Breast epithelium (tissue), 4 donors: Measurements from ENCODE around the gene NUP153. TPM values are rescaled to one million over a fixed set of nuclear protein-coding genes. Genes with fewer than 3 reads are reported as not detected.

Experiments used
- DNase-seq, 2 donors: peaks; one replicate each; pipeline ENCODE4 v3.0.0-alpha.2; 2019; ENCODE audit warnings: low spot score in 2 of 2
- H3K27ac ChIP-seq, 2 donors: fragments of 200-600 bp; sonication (generic) in 1 of 2; one replicate each; pipeline ENCODE4 v1.5.1; 2016 to 2019; ENCODE audit warnings: mild to moderate bottlenecking in 1 of 2
- H3K27me3 ChIP-seq, 2 donors: fragments of 200-600 bp; sonication (generic) in 1 of 2; one replicate each; pipeline versions ENCODE4 v1.5.1 to v1.6.0; 2017 to 2019; ENCODE audit warnings: control low read depth in 1 of 2, mild to moderate bottlenecking in 1 of 2
- H3K36me3 ChIP-seq: fragments of 200-600 bp; one replicate; pipeline ENCODE4 v1.5.1; 2019
- H3K4me1 ChIP-seq, 2 donors: fragments of 200-600 bp; sonication (generic); one replicate each; pipeline ENCODE4 v1.5.1; 2016 to 2019; ENCODE audit warnings: control low read depth in 1 of 2
- H3K4me3 ChIP-seq, 3 donors: fragments of 200-600 bp; sonication (generic); 1 replicate in 2 of 3; 2 replicates in 1 of 3; pipeline ENCODE4 v1.5.1; 2016 to 2019; ENCODE audit warnings: mild to moderate bottlenecking in 3 of 3, moderate library complexity in 2 of 3
- H3K9me3 ChIP-seq, 2 donors: fragments of 200-600 bp; sonication (generic) in 1 of 2; one replicate each; pipeline ENCODE4 v1.5.1; 2016 to 2019; ENCODE audit warnings: control low read depth in 1 of 2
- POLR2A ChIP-seq: fragments of 450-650 bp; IDR thresholded peaks from one replicate; pipeline ENCODE4 v1.6.1; 2016; ENCODE audit warnings: antibody characterized with exemption, mild to moderate bottlenecking, moderate library complexity
- POLR2AphosphoS5 ChIP-seq, 3 donors: sonication (generic); formaldehyde crosslinking; IDR thresholded peaks; one replicate each; pipeline ENCODE4 v1.6.1; 2017; ENCODE audit warnings: antibody characterized with exemption in 3 of 3
- intact Hi-C: fragments of 100-400 bp; cut with DNase I; formaldehyde crosslinking; loops from one replicate; pipeline ENCODE4 v1.15.1; 2023; ENCODE audit warnings: low total_unique reads
- total RNA-seq, 3 donors: library from RNA; depleted of rRNA; stranded (reverse); fragments of >200 nt; gene quantifications; one replicate each; pipeline ENCODE4 v1.1.0, GENCODE V29; 2016
- TF ChIP-seq, protein P1 (sequence below), 3 donors: fragments of 450-650 bp; IDR thresholded peaks; one replicate each; pipeline ENCODE4 v1.5.1; 2016 to 2017; ENCODE audit warnings: antibody characterized with exemption in 3 of 3, mild to moderate bottlenecking in 3 of 3, moderate library complexity in 3 of 3

Gene NUP153
- total RNA-seq, 3 donors from 2014 or later: 34.1 to 61.2 (median 38.3) TPM

DNA sequence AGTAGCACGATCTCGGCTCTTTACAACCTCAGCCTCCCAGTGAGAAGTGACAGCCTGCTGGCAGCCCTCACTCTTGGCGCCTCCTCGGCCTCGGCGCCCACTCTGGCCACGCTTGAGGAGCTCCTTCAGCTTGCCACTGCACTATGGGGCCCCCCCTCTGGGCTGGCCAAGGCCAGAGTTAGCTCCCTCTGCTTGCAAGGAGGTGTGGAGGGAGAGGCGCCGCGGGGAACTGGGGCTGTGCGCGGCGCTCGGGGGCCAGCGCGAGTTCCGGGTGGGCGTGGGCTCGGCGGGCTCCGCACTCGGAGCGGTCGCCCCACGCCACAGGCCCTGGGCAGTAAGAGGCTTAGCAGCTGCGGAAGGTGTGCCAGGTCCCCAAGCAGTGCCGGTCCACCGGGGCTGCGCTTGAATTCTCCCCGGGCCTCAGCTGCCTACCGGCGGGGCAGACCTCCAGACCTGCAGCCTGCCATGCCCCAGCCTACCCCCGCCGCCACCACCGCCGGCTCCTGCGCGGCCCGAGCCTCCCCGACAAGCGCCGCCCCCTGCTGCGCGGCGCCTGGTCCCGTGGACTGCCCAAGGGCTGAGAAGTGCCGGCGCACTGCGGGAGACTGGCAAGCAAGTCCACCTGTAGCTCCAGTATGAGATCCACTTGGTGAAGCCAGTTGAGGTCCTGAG lies 22.0 kb upstream of the NUP153 start:
- intact Hi-C loops: no loop called here
- TF ChIP-seq POLR2A: no peak
- TF ChIP-seq, protein P1, sequence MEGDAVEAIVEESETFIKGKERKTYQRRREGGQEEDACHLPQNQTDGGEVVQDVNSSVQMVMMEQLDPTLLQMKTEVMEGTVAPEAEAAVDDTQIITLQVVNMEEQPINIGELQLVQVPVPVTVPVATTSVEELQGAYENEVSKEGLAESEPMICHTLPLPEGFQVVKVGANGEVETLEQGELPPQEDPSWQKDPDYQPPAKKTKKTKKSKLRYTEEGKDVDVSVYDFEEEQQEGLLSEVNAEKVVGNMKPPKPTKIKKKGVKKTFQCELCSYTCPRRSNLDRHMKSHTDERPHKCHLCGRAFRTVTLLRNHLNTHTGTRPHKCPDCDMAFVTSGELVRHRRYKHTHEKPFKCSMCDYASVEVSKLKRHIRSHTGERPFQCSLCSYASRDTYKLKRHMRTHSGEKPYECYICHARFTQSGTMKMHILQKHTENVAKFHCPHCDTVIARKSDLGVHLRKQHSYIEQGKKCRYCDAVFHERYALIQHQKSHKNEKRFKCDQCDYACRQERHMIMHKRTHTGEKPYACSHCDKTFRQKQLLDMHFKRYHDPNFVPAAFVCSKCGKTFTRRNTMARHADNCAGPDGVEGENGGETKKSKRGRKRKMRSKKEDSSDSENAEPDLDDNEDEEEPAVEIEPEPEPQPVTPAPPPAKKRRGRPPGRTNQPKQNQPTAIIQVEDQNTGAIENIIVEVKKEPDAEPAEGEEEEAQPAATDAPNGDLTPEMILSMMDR (IDR thresholded peaks at IDR 0.05): no peak
- TF ChIP-seq POLR2AphosphoS5 (IDR thresholded peaks at IDR 0.05): no peak
- no peak overlapping the region for H3K27ac ChIP-seq

DNA sequence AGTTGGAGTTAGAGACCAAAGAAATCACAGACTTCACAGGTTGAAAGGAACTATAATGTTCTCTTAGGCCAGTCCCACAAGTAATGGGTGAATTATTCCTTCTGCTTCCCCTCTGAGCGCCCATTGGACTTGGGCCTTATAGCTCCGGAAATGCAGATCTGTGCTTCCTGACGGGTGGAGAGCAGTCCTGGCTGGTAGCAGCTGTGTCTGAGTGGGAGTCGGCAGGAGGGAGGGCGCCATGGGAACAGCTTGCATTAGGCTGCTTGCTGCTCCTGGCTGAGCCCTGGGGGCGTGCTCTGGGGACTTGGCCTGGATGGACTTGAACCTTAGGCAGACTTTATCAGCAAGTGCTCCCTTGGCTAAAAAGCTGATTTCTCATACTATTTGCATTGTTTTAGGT lies 18.4 kb upstream of the NUP153 start:
- Histone ChIP-seq H3K36me3 (no peaks in the 10 kb centered on the region), H3K4me3 (no peak overlapping the region), H3K9me3 (no peaks in the 10 kb centered on the region), H3K27ac (no peak overlapping the region), H3K27me3 (no peaks in the 10 kb centered on the region), H3K4me1 (no peaks in the 10 kb centered on the region)
- intact Hi-C loops: no loop called here
- TF ChIP-seq, protein P1 (IDR thresholded peaks at IDR 0.05): no peak
- no peak for TF ChIP-seq POLR2AphosphoS5 (IDR thresholded peaks at IDR 0.05)
- TF ChIP-seq POLR2A: no peak
- no peak for DNase-seq

More for the DNA sequence above, 22.0 kb upstream of the NUP153 start:
- Histone ChIP-seq H3K36me3 (no peaks in the 10 kb centered on the region), H3K27me3 (no peaks in the 10 kb centered on the region), H3K4me3 (no peak overlapping the region), H3K9me3 (no peaks in the 10 kb centered on the region), H3K4me1 (no peaks in the 10 kb centered on the region)
- DNase-seq: no peak

DNA sequence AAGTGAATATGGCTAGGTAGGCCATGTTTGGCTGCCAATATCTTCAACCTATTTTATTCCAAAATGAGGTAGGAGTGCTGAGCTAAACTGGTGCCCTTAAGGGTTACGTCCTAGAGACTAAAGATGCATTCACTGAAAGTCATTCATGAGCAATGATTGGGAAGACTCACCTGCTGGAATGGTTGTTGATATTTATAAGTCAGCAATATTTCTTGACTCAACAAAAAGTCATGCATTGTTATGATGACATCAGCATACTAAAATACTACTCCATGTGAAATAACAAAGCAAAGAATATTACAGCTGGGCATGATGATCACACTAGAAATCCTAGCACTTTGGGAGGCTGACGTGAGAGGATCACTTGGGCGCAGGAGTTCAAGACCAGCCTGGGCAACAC lies 17.6 kb upstream of the NUP153 start:
- H3K27me3 ChIP-seq: no peaks in the 10 kb centered on the region
- TF ChIP-seq, protein P1 (IDR thresholded peaks at IDR 0.05): no peak
- TF ChIP-seq POLR2AphosphoS5 (IDR thresholded peaks at IDR 0.05) (no peak), POLR2A (no peak)
- intact Hi-C loops: no loop called here

DNA sequence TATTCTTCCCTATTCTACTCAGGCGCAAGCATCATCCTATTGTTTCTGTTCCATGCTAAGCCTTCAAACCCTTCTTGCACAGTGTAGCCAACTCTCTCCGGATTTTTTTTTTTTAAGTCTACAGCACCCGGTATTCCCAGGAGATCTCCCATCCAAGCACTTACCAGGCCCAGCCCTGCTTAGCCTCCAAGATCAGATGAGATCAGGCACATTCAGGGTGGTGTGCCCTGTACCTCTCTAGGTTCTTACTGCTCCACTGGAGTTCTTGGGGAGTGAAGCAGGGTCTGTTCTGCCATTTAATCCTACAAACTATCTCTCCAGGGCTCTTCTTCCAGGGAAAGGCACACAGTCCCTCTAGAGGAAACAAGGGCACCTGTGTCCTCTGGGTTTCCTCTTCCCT lies 14.9 kb upstream of the NUP153 start:
- Histone ChIP-seq H3K27me3 (no peaks in the 10 kb centered on the region), H3K4me3 (no peak overlapping the region), H3K36me3 (no peaks in the 10 kb centered on the region), H3K4me1 (no peaks in the 10 kb centered on the region), H3K27ac (no peak overlapping the region), H3K9me3 (no peaks in the 10 kb centered on the region)
- no peak for DNase-seq
- intact Hi-C loops: no loop called here
- no peak for TF ChIP-seq POLR2AphosphoS5 (IDR thresholded peaks at IDR 0.05)
- no peak for TF ChIP-seq POLR2A
- TF ChIP-seq, protein P1 (IDR thresholded peaks at IDR 0.05): no peak

More for the DNA sequence above, 17.6 kb upstream of the NUP153 start:
- DNase-seq: no peak
- Histone ChIP-seq H3K4me3 (no peak overlapping the region), H3K27ac (no peak overlapping the region), H3K36me3 (no peaks in the 10 kb centered on the region), H3K9me3 (no peaks in the 10 kb centered on the region), H3K4me1 (no peaks in the 10 kb centered on the region)

DNA sequence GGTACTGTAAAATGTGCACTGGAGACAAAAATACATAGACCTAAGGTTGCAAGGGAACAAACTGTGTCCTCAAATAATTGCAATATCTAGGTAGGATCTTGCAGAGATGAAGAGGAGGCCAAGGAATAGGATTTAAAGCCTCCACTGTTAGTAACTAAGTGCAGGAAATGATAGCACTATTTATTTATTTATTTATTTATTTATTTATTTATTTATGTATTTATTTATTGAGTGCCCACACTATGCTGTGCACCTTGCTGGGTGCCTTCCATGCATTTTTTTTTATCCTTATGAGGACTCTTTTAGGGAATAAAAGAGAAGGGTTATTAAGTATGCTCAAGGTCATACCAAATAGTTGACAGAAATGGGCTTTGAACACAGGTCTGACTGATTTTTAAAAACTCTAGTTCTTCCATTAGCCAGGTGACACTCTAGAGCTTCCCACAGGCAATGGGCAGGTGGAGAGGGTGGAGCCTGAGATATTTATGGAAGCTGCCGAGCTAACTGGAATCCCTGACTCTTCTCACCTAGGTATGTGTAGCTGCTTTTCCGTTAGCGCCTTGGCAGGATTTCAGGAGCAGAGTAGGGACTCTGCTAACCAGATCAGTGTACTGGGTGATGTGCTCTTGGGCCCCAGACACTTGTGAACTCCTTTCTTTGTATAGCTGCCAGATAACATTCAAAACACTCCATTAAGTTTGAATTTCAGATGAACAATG lies 12.8 kb upstream of the NUP153 start:
- Histone ChIP-seq H3K9me3 (no peaks in the 10 kb centered on the region), H3K4me3 (no peak overlapping the region), H3K27me3 (no peaks in the 10 kb centered on the region), H3K4me1 (no peaks in the 10 kb centered on the region), H3K36me3 (no peaks in the 10 kb centered on the region), H3K27ac (no peak overlapping the region)
- TF ChIP-seq POLR2AphosphoS5 (IDR thresholded peaks at IDR 0.05) (no peak), POLR2A (no peak)
- TF ChIP-seq, protein P1 (IDR thresholded peaks at IDR 0.05): no peak
- DNase-seq: no peak
- intact Hi-C loops: loop anchor here (10.0 kb wide), 1 partner anchor 1815 kb away; no protein-coding TSS in a partner anchor
